ENCODE measurements around the gene RBM12. TPM values are rescaled to one million over a fixed set of nuclear protein-coding genes. Genes with fewer than 3 reads are reported as not detected.
"Not testable (repeated sequence)": the region's sequence is repeated elsewhere in the genome, so short reads cannot be mapped to it uniquely, and the experiment has no call there.

The RBM12 gene
- total and polyA plus RNA-seq, 2 donors (not counting 3 experiments of a cell fraction or from before 2014, with no cell fraction given): 98.0 to 121 TPM

GRCh38 chr20:35708502-35708901 is 43.8 kb upstream of the RBM12 start:
- Histone ChIP-seq H3K4me2 (ENCODE audit: insufficient read depth, low read length) (no peak overlapping the region), H4K20me1 (replicated peaks; ENCODE audit: control insufficient read depth, extremely low read depth, insufficient read depth, low read length) (peaks cover 9% of the 10 kb centered on the region), H3K4me1 (ENCODE audit: control insufficient read depth, extremely low read depth, insufficient read depth, low read length) (no peaks in the 10 kb centered on the region), H3K9me1 (replicated peaks; ENCODE audit: control insufficient read depth, extremely low read depth, insufficient read depth, low read length) (no peaks in the 10 kb centered on the region), H3K27ac (ENCODE audit: insufficient read depth, low read depth, low read length) (no peak overlapping the region), H2AFZ (ENCODE audit: low read depth, low read length) (no peak overlapping the region), H3K27me3 (ENCODE audit: control insufficient read depth in 2 of 2, insufficient read depth in 2 of 2, low read length in 2 of 2) (no peaks in the 10 kb centered on the region), H3K36me3 (ENCODE audit: control insufficient read depth in 2 of 2, extremely low read depth in 1 of 2, insufficient read depth in 2 of 2, low read length in 2 of 2) (peaks cover 17 to 64% of the 10 kb centered on the region in 2 experiments), H3K79me2 (ENCODE audit: control insufficient read depth, insufficient read depth, low read length) (peaks cover 45% of the 10 kb centered on the region), H3K9me3 (replicated peaks; ENCODE audit: control insufficient read depth, insufficient read depth, low read length) (no peaks in the 10 kb centered on the region), H3K9ac (replicated peaks; ENCODE audit: extremely low read depth, insufficient read depth, low read length) (no peak overlapping the region), H3K4me3 (replicated peaks in 1 of 3; ENCODE audit: insufficient read depth in 1 of 3, low read depth in 1 of 3, low read length in 3 of 3) (no peak overlapping the region)
- ChIA-PET CTCF (interaction anchor here (0.9 to 1.6 kb wide), 4 partner anchors 8 to 27 kb away, joined by 3 to 6 read pairs (median 3); partner anchors contain the start of genes NFS1 and ROMO1), POLR2A (interaction anchor here (0.7 to 1.7 kb wide), 3 partner anchors 12 to 21 kb away, joined by 3 read pairs; no protein-coding TSS in a partner anchor)
- intact Hi-C loops (cut with micrococcal nuclease): no loop called here
- BruUV-seq (replicated peaks): no TSS peak
- dilution Hi-C loops (cut with MboI; ENCODE audit: extremely low pct_ligation_motif_present, low sequenced_read_pairs): no loop called here
- TF ChIP-seq GATA2 (IDR thresholded peaks at IDR 0.05; ENCODE audit: insufficient read depth, insufficient read length, low read depth, low read length) (no peak), EZH2 (IDR thresholded peaks at IDR 0.05; ENCODE audit: borderline replicate concordance, low read depth, low read length, severe bottlenecking) (no peak), MAX (IDR thresholded peaks at IDR 0.05; ENCODE audit: insufficient read depth, insufficient read length) (no peak), POLR2AphosphoS5 (IDR thresholded peaks at IDR 0.05; ENCODE audit: insufficient read depth, low read depth, low read length) (no peak), POLR2A (IDR thresholded peaks at IDR 0.05; ENCODE audit: low read depth, low read length) (no peak)
- no peak for FAIRE-seq
- no peak for DNase-seq (ENCODE audit: low read depth, low spot score)

GRCh38 chr20:35706591-35707529 is 42.2 kb upstream of the RBM12 start:
- POLR2A ChIA-PET: interaction anchor here (1.2 to 1.7 kb wide), 2 partner anchors 13 to 22 kb away, joined by 3 read pairs; no protein-coding TSS in a partner anchor
- H4K20me1 ChIP-seq (replicated peaks; ENCODE audit: control insufficient read depth, extremely low read depth, insufficient read depth, low read length); H2AFZ ChIP-seq (ENCODE audit: low read depth, low read length); BruUV-seq (replicated peaks); H3K27ac ChIP-seq (ENCODE audit: insufficient read depth, low read depth, low read length); H3K9me3 ChIP-seq (replicated peaks; ENCODE audit: control insufficient read depth, insufficient read depth, low read length); DNase-seq (ENCODE audit: low read depth, low spot score); H3K4me2 ChIP-seq (ENCODE audit: insufficient read depth, low read length); dilution Hi-C loops (cut with MboI; ENCODE audit: extremely low pct_ligation_motif_present, low sequenced_read_pairs); intact Hi-C loops (cut with micrococcal nuclease); H3K4me3 ChIP-seq (replicated peaks in 1 of 3; ENCODE audit: insufficient read depth in 1 of 3, low read depth in 1 of 3, low read length in 3 of 3); H3K4me1 ChIP-seq (ENCODE audit: control insufficient read depth, extremely low read depth, insufficient read depth, low read length); H3K27me3 ChIP-seq (ENCODE audit: control insufficient read depth in 2 of 2, insufficient read depth in 2 of 2, low read length in 2 of 2); FAIRE-seq; H3K9me1 ChIP-seq (replicated peaks; ENCODE audit: control insufficient read depth, extremely low read depth, insufficient read depth, low read length); H3K9ac ChIP-seq (replicated peaks; ENCODE audit: extremely low read depth, insufficient read depth, low read length): not testable (repeated sequence)
- H3K79me2 ChIP-seq (ENCODE audit: control insufficient read depth, insufficient read depth, low read length): peaks cover 31% of the 10 kb centered on the region
- peaks cover 21 to 59% of the 10 kb centered on the region in 2 experiments for H3K36me3 ChIP-seq (ENCODE audit: control insufficient read depth in 2 of 2, extremely low read depth in 1 of 2, insufficient read depth in 2 of 2, low read length in 2 of 2)
- CTCF ChIA-PET: interaction anchor here (0.7 to 1.2 kb wide), 2 partner anchors 13 to 35 kb away, joined by 3 read pairs; partner anchors contain the start of gene RBM39

GRCh38 chr20:35705894-35706293 is 41.2 kb upstream of the RBM12 start:
- H4K20me1 ChIP-seq (replicated peaks; ENCODE audit: control insufficient read depth, extremely low read depth, insufficient read depth, low read length); H3K9me3 ChIP-seq (replicated peaks; ENCODE audit: control insufficient read depth, insufficient read depth, low read length); H3K9ac ChIP-seq (replicated peaks; ENCODE audit: extremely low read depth, insufficient read depth, low read length); FAIRE-seq; H3K9me1 ChIP-seq (replicated peaks; ENCODE audit: control insufficient read depth, extremely low read depth, insufficient read depth, low read length); intact Hi-C loops (cut with micrococcal nuclease); H3K4me2 ChIP-seq (ENCODE audit: insufficient read depth, low read length); DNase-seq (ENCODE audit: low read depth, low spot score); H2AFZ ChIP-seq (ENCODE audit: low read depth, low read length); H3K4me1 ChIP-seq (ENCODE audit: control insufficient read depth, extremely low read depth, insufficient read depth, low read length); POLR2A ChIA-PET; H3K27ac ChIP-seq (ENCODE audit: insufficient read depth, low read depth, low read length); H3K27me3 ChIP-seq (ENCODE audit: control insufficient read depth in 2 of 2, insufficient read depth in 2 of 2, low read length in 2 of 2); dilution Hi-C loops (cut with MboI; ENCODE audit: extremely low pct_ligation_motif_present, low sequenced_read_pairs); H3K4me3 ChIP-seq (replicated peaks in 1 of 3; ENCODE audit: insufficient read depth in 1 of 3, low read depth in 1 of 3, low read length in 3 of 3); BruUV-seq (replicated peaks): not testable (repeated sequence)
- CTCF ChIA-PET: interaction anchor here (1.2 kb wide), 1 partner anchor 14 kb away, joined by 3 read pairs; no protein-coding TSS in a partner anchor
- Histone ChIP-seq H3K36me3 (ENCODE audit: control insufficient read depth in 2 of 2, extremely low read depth in 1 of 2, insufficient read depth in 2 of 2, low read length in 2 of 2) (peaks cover 19 to 51% of the 10 kb centered on the region in 2 experiments), H3K79me2 (ENCODE audit: control insufficient read depth, insufficient read depth, low read length) (peaks cover 22% of the 10 kb centered on the region)

Data from endothelial cell of umbilical vein (primary cell).